Measurements from ENCODE around the gene CCDC39. TPM values are rescaled to one million over a fixed set of nuclear protein-coding genes. Genes with fewer than 3 reads are reported as not detected.

Gene CCDC39
- total and polyA plus RNA-seq, 9 of the 15 experiments (the other 6 are each of a cell fraction or from before 2014, with no cell fraction given): not detected

DNA sequence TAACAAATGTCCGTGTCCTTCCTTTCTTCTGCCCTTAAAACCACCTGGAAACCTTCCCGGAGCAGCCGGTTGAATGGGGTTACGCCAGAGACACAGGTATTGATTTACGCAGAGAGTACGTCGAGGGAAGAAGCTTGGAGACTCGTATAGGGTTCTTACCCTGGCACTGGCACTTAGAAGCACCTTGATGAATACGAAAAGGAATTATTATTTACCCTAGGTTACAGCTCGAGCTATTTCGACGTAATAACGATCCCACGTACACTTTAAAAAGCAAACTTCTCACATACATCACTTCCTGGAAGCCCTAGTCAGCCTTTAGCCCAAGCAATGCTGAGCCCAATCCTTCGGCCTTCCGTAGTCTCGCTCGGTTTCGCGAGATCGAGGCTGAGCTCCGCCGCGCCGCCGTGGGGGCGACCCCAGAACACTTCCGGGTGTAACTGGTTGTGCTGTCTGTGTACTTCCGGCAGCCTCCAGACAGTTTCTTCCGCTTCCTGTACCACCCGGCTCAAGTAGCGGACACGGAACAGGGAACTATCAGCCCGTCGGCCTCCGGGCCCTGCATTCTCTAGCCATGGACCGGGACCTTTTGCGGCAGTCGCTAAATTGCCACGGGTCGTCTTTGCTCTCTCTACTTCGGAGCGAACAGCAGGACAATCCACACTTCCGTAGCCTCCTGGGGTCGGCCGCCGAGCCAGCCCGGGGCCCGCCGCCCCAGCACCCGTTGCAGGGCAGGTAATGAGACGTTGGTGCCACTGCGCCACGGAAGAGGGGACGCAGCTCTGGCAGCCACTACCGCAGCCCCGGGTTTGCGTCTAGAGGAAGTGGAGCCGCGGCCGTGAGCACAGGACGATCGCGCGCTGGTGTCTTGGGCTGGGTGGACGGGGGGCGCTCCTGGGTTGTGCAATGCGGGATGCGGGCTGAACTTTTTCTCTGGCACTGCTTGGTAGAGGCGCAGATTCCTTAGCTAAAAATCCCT is 77.3 kb downstream of the CCDC39 start, which contains the start of gene TTC14 (continued):
- TF ChIP-seq, protein P1, sequence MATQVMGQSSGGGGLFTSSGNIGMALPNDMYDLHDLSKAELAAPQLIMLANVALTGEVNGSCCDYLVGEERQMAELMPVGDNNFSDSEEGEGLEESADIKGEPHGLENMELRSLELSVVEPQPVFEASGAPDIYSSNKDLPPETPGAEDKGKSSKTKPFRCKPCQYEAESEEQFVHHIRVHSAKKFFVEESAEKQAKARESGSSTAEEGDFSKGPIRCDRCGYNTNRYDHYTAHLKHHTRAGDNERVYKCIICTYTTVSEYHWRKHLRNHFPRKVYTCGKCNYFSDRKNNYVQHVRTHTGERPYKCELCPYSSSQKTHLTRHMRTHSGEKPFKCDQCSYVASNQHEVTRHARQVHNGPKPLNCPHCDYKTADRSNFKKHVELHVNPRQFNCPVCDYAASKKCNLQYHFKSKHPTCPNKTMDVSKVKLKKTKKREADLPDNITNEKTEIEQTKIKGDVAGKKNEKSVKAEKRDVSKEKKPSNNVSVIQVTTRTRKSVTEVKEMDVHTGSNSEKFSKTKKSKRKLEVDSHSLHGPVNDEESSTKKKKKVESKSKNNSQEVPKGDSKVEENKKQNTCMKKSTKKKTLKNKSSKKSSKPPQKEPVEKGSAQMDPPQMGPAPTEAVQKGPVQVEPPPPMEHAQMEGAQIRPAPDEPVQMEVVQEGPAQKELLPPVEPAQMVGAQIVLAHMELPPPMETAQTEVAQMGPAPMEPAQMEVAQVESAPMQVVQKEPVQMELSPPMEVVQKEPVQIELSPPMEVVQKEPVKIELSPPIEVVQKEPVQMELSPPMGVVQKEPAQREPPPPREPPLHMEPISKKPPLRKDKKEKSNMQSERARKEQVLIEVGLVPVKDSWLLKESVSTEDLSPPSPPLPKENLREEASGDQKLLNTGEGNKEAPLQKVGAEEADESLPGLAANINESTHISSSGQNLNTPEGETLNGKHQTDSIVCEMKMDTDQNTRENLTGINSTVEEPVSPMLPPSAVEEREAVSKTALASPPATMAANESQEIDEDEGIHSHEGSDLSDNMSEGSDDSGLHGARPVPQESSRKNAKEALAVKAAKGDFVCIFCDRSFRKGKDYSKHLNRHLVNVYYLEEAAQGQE (IDR thresholded peaks at IDR 0.05; ENCODE audit: borderline replicate concordance): no peak
- TF ChIP-seq, protein P1 (CRISPR knock-in tag; IDR thresholded peaks at IDR 0.05; ENCODE audit: low read depth): no peak
- TF ChIP-seq KHSRP (IDR thresholded peaks at IDR 0.05) (no peak), SNRNP70 (optimal IDR thresholded peaks at IDR 0.05; ENCODE audit: low read depth, low read length) (no peak), FOXJ3 (CRISPR knock-in tag; IDR thresholded peaks at IDR 0.05) (no peak), KLF6 (CRISPR knock-in tag; IDR thresholded peaks at IDR 0.05; ENCODE audit: borderline replicate concordance) (no peak), SNIP1 (IDR thresholded peaks at IDR 0.05; ENCODE audit: low read depth) (no peak), NR0B1 (IDR thresholded peaks at IDR 0.05; ENCODE audit: partially characterized antibody) (no peak), TAF15 (IDR thresholded peaks at IDR 0.05; ENCODE audit: low read depth, low read length) (no peak), SUPT5H (IDR thresholded peaks at IDR 0.05) (peak; percentile 86), ZNF134 (CRISPR knock-in tag; conservative IDR thresholded peaks at IDR 0.05) (no peak), SIX5 (IDR thresholded peaks at IDR 0.05; ENCODE audit: borderline replicate concordance in 1 of 2, insufficient read depth in 1 of 2, low read depth in 1 of 2, low read length in 2 of 2) (peak; percentile 45 to 47; a peak in 3 of 4 replicates), POU5F1 (IDR thresholded peaks at IDR 0.05; ENCODE audit: borderline replicate concordance, low read depth, low read length, partially characterized antibody) (no peak), NCOA6 (IDR thresholded peaks at IDR 0.05) (no peak), SREBF2 (CRISPR knock-in tag; IDR thresholded peaks at IDR 0.05) (no peak)
- TF ChIP-seq, protein P2, sequence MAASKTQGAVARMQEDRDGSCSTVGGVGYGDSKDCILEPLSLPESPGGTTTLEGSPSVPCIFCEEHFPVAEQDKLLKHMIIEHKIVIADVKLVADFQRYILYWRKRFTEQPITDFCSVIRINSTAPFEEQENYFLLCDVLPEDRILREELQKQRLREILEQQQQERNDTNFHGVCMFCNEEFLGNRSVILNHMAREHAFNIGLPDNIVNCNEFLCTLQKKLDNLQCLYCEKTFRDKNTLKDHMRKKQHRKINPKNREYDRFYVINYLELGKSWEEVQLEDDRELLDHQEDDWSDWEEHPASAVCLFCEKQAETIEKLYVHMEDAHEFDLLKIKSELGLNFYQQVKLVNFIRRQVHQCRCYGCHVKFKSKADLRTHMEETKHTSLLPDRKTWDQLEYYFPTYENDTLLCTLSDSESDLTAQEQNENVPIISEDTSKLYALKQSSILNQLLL (CRISPR knock-in tag; IDR thresholded peaks at IDR 0.05; ENCODE audit: borderline replicate concordance): no peak

Measured in K562 (cell line).